Measurements from ENCODE around the gene ABHD17C.

DNA sequence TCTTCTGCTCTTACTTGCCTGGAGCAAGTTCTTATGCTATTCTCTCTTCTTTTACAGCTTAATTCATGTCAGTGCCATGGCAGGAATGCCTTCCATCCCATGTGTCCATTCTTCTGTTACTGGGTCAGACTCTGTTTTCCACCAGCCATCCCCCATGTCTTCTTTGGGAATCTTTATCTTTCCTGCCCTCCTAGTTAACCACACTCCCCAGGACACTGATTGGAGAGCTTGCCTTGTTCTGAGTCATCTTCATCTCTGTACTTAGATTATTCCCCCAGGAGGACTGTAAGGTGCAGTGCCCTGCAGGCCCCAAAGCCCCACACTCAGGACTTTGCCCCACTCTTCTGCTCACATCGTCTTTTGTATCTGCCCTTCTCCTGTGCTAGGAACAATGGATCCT, 3.6 kb downstream of the ABHD17C start:
- no peak for TF ChIP-seq POLR2A (IDR thresholded peaks at IDR 0.05)
- TF ChIP-seq, protein P1, sequence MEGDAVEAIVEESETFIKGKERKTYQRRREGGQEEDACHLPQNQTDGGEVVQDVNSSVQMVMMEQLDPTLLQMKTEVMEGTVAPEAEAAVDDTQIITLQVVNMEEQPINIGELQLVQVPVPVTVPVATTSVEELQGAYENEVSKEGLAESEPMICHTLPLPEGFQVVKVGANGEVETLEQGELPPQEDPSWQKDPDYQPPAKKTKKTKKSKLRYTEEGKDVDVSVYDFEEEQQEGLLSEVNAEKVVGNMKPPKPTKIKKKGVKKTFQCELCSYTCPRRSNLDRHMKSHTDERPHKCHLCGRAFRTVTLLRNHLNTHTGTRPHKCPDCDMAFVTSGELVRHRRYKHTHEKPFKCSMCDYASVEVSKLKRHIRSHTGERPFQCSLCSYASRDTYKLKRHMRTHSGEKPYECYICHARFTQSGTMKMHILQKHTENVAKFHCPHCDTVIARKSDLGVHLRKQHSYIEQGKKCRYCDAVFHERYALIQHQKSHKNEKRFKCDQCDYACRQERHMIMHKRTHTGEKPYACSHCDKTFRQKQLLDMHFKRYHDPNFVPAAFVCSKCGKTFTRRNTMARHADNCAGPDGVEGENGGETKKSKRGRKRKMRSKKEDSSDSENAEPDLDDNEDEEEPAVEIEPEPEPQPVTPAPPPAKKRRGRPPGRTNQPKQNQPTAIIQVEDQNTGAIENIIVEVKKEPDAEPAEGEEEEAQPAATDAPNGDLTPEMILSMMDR (IDR thresholded peaks at IDR 0.05): no peak
